NCI-H345 (cell line): ENCODE results near the gene RERE.

ENCODE experiments used
- DNase-seq: peaks from one replicate; lab custom pipeline; 2025; lab: John Stamatoyannopoulos, UW

RERE gene

GRCh38 chr1:8348777-8349472 lies 468.5 kb downstream of the RERE start:
- DNase-seq = peak; percentile 67

GRCh38 chr1:8348047-8348776 lies 469.2 kb downstream of the RERE start:
- peak; percentile 49 for DNase-seq

- DNase-seq = peak; percentile 68
Measured at GRCh38 chr1:8347635-8348034, 469.8 kb downstream of the RERE start.

GRCh38 chr1:8345621-8346415 lies 471.6 kb downstream of the RERE start:
- DNase-seq = no peak

- DNase-seq = no peak
Measured at GRCh38 chr1:8344893-8345507, 472.4 kb downstream of the RERE start.

- no peak for DNase-seq
Measured at GRCh38 chr1:8343464-8344001, 473.9 kb downstream of the RERE start.

GRCh38 chr1:8343044-8343443 lies 474.4 kb downstream of the RERE start:
- DNase-seq = no peak

GRCh38 chr1:8342325-8342724 lies 475.1 kb downstream of the RERE start:
- DNase-seq = no peak

GRCh38 chr1:8340448-8340847 lies 477.0 kb downstream of the RERE start:
- DNase-seq = no peak

- DNase-seq = no peak
Measured at GRCh38 chr1:8339203-8339600, 478.2 kb downstream of the RERE start.

- no peak for DNase-seq
Measured at GRCh38 chr1:8338526-8339202, 478.8 kb downstream of the RERE start.

- no peak for DNase-seq
Measured at GRCh38 chr1:8337776-8338525, 479.5 kb downstream of the RERE start.

- DNase-seq = no peak
Measured at GRCh38 chr1:8335246-8335645, 482.2 kb downstream of the RERE start.

- DNase-seq = no peak
Measured at GRCh38 chr1:8334106-8334851, 483.2 kb downstream of the RERE start.

GRCh38 chr1:8333246-8333987 lies 484.0 kb downstream of the RERE start:
- DNase-seq = no peak

GRCh38 chr1:8332806-8333205 lies 484.6 kb downstream of the RERE start:
- DNase-seq = no peak

- no peak for DNase-seq
Measured at GRCh38 chr1:8330271-8331125, 486.9 kb downstream of the RERE start.

GRCh38 chr1:8329858-8330257 lies 487.6 kb downstream of the RERE start:
- DNase-seq = no peak
